RWPE2 (cell line): ENCODE measurements around the gene WNT9B.

ENCODE experiments used
- ATAC-seq: fragments of 200-7000 bp; cut with Tn5 transposase; 3 replicates; pipeline ENCODE4 v1.9.1; 2021; ENCODE audit warnings: low read depth
- DNase-seq: peaks from one replicate; pipeline ENCODE4 v3.0.0-alpha.2; 2020; ENCODE audit warnings: low spot score
- H3K27ac ChIP-seq: fragments of 450-650 bp; 2 replicates; pipeline ENCODE4 v1.5.1; 2017; ENCODE audit warnings: mild to moderate bottlenecking; ENCODE audit not compliant: poor library complexity, severe bottlenecking
- H3K27me3 ChIP-seq: fragments of 250-450 bp; sonication (Bioruptor Pico); 2 replicates; pipeline ENCODE4 v1.5.1; 2021; ENCODE audit warnings: mild to moderate bottlenecking, moderate library complexity; ENCODE audit not compliant: insufficient read depth, poor library complexity, severe bottlenecking
- H3K36me3 ChIP-seq: fragments of 250-450 bp; sonication (Bioruptor Pico); 2 replicates; pipeline ENCODE4 v1.5.1; 2020; ENCODE audit warnings: low read depth, mild to moderate bottlenecking, moderate library complexity
- H3K4me1 ChIP-seq: fragments of 250-450 bp; sonication (Bioruptor Pico); 2 replicates; pipeline ENCODE4 v1.5.1; 2021; ENCODE audit warnings: mild to moderate bottlenecking, moderate library complexity; ENCODE audit not compliant: insufficient read depth, poor library complexity, severe bottlenecking
- H3K4me3 ChIP-seq: fragments of 250-450 bp; sonication (Bioruptor Pico); 2 replicates; pipeline ENCODE4 v1.5.1; 2021; ENCODE audit warnings: mild to moderate bottlenecking, moderate library complexity; ENCODE audit not compliant: severe bottlenecking
- H3K9me3 ChIP-seq: fragments of 250-450 bp; sonication (Bioruptor Pico); 2 replicates; pipeline ENCODE4 v1.5.1; 2021; ENCODE audit warnings: mild to moderate bottlenecking, moderate library complexity; ENCODE audit not compliant: severe bottlenecking
- CTCF ChIP-seq: fragments of 450-650 bp; IDR thresholded peaks from one replicate; pipeline ENCODE4 v1.5.1; 2017; ENCODE audit warnings: mild to moderate bottlenecking, moderate library complexity; ENCODE audit not compliant: poor library complexity, severe bottlenecking

WNT9B gene

GRCh38 chr17:46888727-46889126 is 37.3 kb downstream of the WNT9B start:
- no peak for TF ChIP-seq CTCF
- Histone ChIP-seq H3K4me3 (no peak overlapping the region), H3K36me3 (no peaks in the 10 kb centered on the region), H3K4me1 (no peaks in the 10 kb centered on the region), H3K27ac (no peak overlapping the region), H3K27me3 (peaks cover 31% of the 10 kb centered on the region), H3K9me3 (no peaks in the 10 kb centered on the region)
- no peak for ATAC-seq
- no peak for DNase-seq

DNA sequence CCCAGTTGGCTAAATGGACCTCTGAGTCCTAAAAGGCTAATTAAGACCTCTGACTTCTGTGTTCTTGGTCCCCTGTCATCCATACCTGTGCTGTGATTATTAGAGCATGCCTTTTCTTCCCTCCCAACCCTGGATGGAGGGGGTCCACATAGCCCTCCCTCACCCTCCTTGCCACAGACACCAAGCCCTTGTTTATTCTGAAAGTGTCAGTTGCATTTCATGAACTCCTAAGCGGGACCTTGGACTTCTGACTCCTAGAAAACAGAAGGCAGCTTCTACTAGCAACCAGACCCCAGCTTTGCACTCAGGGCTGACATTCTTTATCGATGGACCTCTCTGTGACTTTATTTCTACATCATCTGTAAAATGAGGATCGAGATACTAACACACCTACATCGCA is 38.1 kb downstream of the WNT9B start:
- no peak overlapping the region for H3K27ac ChIP-seq
- no peak for TF ChIP-seq CTCF
- H3K9me3 ChIP-seq, result no peaks in the 10 kb centered on the region

DNA sequence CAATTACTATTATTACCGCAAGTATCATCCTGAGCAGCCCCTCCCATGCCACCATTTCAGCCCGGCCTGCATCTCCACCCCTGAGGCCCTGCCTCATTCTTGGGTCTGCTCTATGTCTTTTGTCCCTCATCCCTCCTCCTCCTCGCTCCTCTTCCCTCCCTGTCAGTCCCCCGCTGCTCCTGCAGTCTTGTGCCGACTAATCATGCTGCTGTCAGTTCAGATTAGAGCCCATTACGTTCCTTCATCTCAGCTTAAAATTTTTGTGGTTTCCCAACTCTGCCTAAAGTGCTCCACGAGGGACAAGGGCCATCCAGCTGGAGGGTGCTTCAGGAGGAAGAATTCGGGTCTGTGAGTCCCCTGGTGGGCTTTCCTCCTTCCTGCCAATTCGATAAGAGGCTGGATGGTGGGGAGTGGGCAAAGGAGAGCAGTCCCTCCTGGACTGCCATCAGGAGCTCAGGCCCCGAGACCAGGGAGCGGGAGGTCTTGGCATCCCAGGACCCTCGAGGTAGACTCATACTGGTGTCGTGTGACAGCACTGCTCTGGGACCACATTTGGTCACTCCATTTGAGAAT is 38.7 kb downstream of the WNT9B start:
- Histone ChIP-seq H3K4me3 (no peak overlapping the region), H3K9me3 (no peaks in the 10 kb centered on the region), H3K27ac (no peak overlapping the region), H3K36me3 (no peaks in the 10 kb centered on the region), H3K4me1 (no peaks in the 10 kb centered on the region), H3K27me3 (peaks cover 33% of the 10 kb centered on the region)
- ATAC-seq (no peak), DNase-seq (no peak)
- no peak for TF ChIP-seq CTCF

More for the DNA sequence above, 38.1 kb downstream of the WNT9B start:
- H3K27me3 ChIP-seq, result peaks cover 31% of the 10 kb centered on the region
- H3K36me3 ChIP-seq, result no peaks in the 10 kb centered on the region
- ATAC-seq (no peak), DNase-seq (no peak)
- no peak overlapping the region for H3K4me3 ChIP-seq
- no peaks in the 10 kb centered on the region for H3K4me1 ChIP-seq

DNA sequence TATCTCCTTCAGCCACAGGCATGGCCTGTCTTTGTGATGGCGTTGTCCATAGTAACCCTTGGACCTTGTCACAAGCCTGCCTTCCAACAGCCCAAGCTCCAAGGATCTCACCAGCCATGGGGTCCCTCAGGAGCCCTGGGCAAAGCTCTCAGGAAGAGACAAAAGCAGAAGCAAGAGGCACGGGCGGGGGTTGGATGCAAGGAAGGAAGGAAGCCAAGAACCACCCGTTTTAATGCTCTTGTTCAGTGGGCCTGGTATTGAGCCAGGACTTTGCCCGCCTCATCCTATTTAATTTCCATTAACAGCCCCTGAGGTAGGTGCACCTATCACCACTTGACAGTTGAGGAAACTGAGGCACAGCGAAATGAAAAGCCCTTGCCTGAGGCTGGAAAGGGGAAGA is 39.3 kb downstream of the WNT9B start:
- H3K9me3 ChIP-seq, result no peaks in the 10 kb centered on the region
- DNase-seq, result no peak
- H3K4me1 ChIP-seq, result no peaks in the 10 kb centered on the region
- H3K27ac ChIP-seq, result no peak overlapping the region
- no peak for TF ChIP-seq CTCF
- no peak for ATAC-seq
- H3K4me3 ChIP-seq, result no peak overlapping the region
- peaks cover 31% of the 10 kb centered on the region for H3K27me3 ChIP-seq
- H3K36me3 ChIP-seq, result no peaks in the 10 kb centered on the region

DNA sequence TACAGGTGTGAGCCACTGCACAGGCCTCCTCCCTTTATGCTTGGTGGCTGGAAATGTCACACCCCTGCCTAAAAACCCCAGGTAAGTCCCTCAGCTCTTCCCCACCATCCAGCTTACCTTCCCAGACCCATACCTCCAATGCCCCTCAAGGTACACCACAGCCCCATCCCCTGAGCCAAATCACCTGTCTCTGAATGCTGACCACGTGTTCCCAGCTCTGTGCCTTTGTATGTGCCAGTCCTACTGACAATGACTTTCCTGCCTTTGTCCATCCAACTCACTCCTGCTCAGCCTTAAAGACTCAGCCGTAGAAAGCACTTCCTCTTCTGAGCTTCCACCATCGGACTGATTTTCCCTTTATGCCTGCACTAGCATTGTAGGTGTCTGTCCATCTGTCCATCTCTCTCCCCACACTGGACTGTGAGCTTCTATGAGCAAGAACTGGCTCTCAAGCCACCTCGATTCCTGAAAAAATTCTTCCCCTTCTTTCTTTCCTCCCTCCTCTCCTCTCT is 40.9 kb downstream of the WNT9B start:
- no peaks in the 10 kb centered on the region for H3K36me3 ChIP-seq
- no peak overlapping the region for H3K4me3 ChIP-seq
- ATAC-seq, result no peak
- no peak for TF ChIP-seq CTCF
- no peaks in the 10 kb centered on the region for H3K9me3 ChIP-seq
- H3K4me1 ChIP-seq, result no peaks in the 10 kb centered on the region
- no peak overlapping the region for H3K27ac ChIP-seq
- peaks cover 23% of the 10 kb centered on the region for H3K27me3 ChIP-seq
- DNase-seq, result no peak
